PFSK-1 (cell line): Measurements from ENCODE around the gene CSPG4.

ENCODE experiments used
- POLR2AphosphoS5 ChIP-seq: IDR thresholded peaks from 2 replicates; pipeline ENCODE4 v1.6.1; 2012; ENCODE audit warnings: low read depth, mild to moderate bottlenecking, control low read depth, low read length, moderate library complexity
- REST ChIP-seq, 2 experiments: IDR thresholded peaks; 2 replicates each; pipeline versions ENCODE4 v1.6.1 to v1.8.0; 2011 to 2012; ENCODE audit warnings: low read depth in 2 of 2, low read length in 2 of 2, control low read depth in 1 of 2, inconsistent platforms in 1 of 2, mild to moderate bottlenecking in 1 of 2, moderate library complexity in 1 of 2; ENCODE audit not compliant: insufficient read depth in 1 of 2
- SIN3A ChIP-seq: IDR thresholded peaks from 2 replicates; pipeline ENCODE4 v1.6.1; 2012; ENCODE audit warnings: mild to moderate bottlenecking, low read length, moderate library complexity, borderline replicate concordance; ENCODE audit not compliant: insufficient read depth

- TF ChIP-seq POLR2AphosphoS5 (no peak), SIN3A (no peak), REST (IDR thresholded peaks at IDR 0.05; ENCODE audit: insufficient read depth in 1 of 2, low read depth in 2 of 2, low read length in 2 of 2) (no peak)
Measured at GRCh38 chr15:75661100-75661755, 51.4 kb downstream of the CSPG4 start.
